Natural killer cell (primary cell): Measurements from ENCODE around the gene CLDN22. TPM values are rescaled to one million over a fixed set of nuclear protein-coding genes. Genes with fewer than 3 reads are reported as not detected.

Source experiments
- ATAC-seq, 3 donors: fragments of 150-1000 bp in 2 of 3; fragments of 200-7000 bp in 1 of 3; cut with Tn5 transposase; 1 replicate in 1 of 3; 2 replicates in 2 of 3; pipeline ENCODE4 v1.10.0; 2021; ENCODE audit warnings: mild to moderate bottlenecking in 2 of 3, moderate library complexity in 2 of 3
- DNase-seq, 2 donors: peaks; one replicate each; pipeline versions ENCODE4 v3.0.0 to v3.0.0-alpha.2; 2013 to 2021; ENCODE audit warnings: mixed read lengths in 1 of 2
- H3K27ac ChIP-seq: one replicate; pipeline ENCODE4 v1.5.1; 2013; ENCODE audit warnings: mild to moderate bottlenecking, low read length
- H3K27me3 ChIP-seq: one replicate; pipeline ENCODE4 v1.6.1; 2013; ENCODE audit warnings: low read length; ENCODE audit not compliant: control insufficient read depth, insufficient read depth
- H3K36me3 ChIP-seq: one replicate; pipeline ENCODE4 v1.6.1; 2013; ENCODE audit warnings: low read length; ENCODE audit not compliant: control insufficient read depth, insufficient read depth
- H3K4me1 ChIP-seq: one replicate; pipeline ENCODE4 v1.6.1; 2013; ENCODE audit warnings: low read length; ENCODE audit not compliant: control insufficient read depth, insufficient read depth
- H3K4me3 ChIP-seq: one replicate; pipeline ENCODE4 v1.5.1; 2013; ENCODE audit warnings: low read length
- H3K9me3 ChIP-seq: one replicate; pipeline ENCODE4 v1.6.1; 2013; ENCODE audit warnings: low read length; ENCODE audit not compliant: control insufficient read depth, insufficient read depth
- H3K27ac Mint-ChIP-seq, 2 donors: one replicate each; pipeline ENCODE4 v1.8.0; 2022; ENCODE audit warnings: mild to moderate bottlenecking in 2 of 2, mixed read lengths in 2 of 2, moderate library complexity in 1 of 2
- H3K27me3 Mint-ChIP-seq, 2 donors: one replicate each; pipeline ENCODE4 v1.8.0; 2022; ENCODE audit warnings: low read depth in 2 of 2, mixed read lengths in 2 of 2
- H3K36me3 Mint-ChIP-seq: one replicate; pipeline ENCODE4 v1.8.0; 2022; ENCODE audit warnings: mixed read lengths
- H3K4me1 Mint-ChIP-seq, 2 donors: one replicate each; pipeline ENCODE4 v1.8.0; 2022; ENCODE audit warnings: mixed read lengths in 2 of 2
- H3K4me3 Mint-ChIP-seq: one replicate; pipeline ENCODE4 v1.8.0; 2022; ENCODE audit warnings: mild to moderate bottlenecking, moderate library complexity, mixed read lengths
- H3K9me3 Mint-ChIP-seq, 2 donors: one replicate each; pipeline ENCODE4 v1.8.0; 2022; ENCODE audit warnings: mixed read lengths in 2 of 2
- WGBS: methylation state at CpG from one replicate; pipeline ENCODE4 v1.1.7; 2013; ENCODE audit warnings: missing lambda C conversion rate; ENCODE audit not compliant: insufficient coverage; 5-methylcytosine and 5-hydroxymethylcytosine counted together
- intact Hi-C: fragments of 100-400 bp; cut with micrococcal nuclease; formaldehyde crosslinking; loops from one replicate; pipeline ENCODE4 v1.14.2; 2022
- total RNA-seq, 4 donors: library from RNA; stranded (reverse); fragments of 120-200 nt in 1 of 4; gene quantifications; one replicate each; pipeline versions ENCODE4 v1.2.3 to v1.2.4, GENCODE V29; 2013 to 2022
- TF ChIP-seq, protein P1 (sequence below): fragments of 200-600 bp; IDR thresholded peaks from one replicate; pipeline ENCODE4 v1.8.0; 2022; ENCODE audit warnings: antibody characterized with exemption

The CLDN22 gene
- total RNA-seq, 3 donors from 2014 or later (not counting 1 experiment from before 2014, with no cell fraction given), result 0.25 to 0.60 TPM; not detected in 1

DNA sequence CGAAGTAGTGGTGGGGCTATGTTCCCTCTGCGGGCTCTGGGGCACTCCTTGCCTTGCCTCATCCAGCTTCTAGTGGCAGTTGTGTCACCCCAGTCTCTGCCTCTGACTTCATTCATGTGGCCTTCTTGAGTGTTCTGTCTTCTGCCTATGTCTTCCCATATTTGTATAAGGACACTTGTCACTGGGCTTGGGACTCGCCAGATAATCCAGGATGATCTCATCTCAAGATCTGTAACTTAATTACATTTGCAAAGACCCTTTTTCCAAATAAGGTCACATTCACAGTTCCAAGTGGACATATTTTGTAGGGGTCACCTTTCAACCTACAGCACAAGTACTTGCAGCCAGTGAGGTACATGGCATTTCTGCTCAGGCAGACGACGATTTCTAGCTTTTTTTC lies 32.5 kb upstream of the CLDN22 start:
- Histone ChIP-seq H3K4me3 (no peak overlapping the region), H3K4me1 (no peaks in the 10 kb centered on the region), H3K36me3 (no peaks in the 10 kb centered on the region), H3K27ac (no peak overlapping the region), H3K27me3 (peaks cover 1% of the 10 kb centered on the region), H3K9me3 (no peaks in the 10 kb centered on the region)
- Mint-ChIP-seq H3K9me3 (no peaks in the 10 kb centered on the region), H3K27me3 (peaks cover 15 to 21% of the 10 kb centered on the region in 2 donors), H3K27ac (no peak overlapping the region), H3K4me1 (no peaks in the 10 kb centered on the region), H3K4me3 (no peak overlapping the region), H3K36me3 (no peaks in the 10 kb centered on the region)
- TF ChIP-seq, protein P1, sequence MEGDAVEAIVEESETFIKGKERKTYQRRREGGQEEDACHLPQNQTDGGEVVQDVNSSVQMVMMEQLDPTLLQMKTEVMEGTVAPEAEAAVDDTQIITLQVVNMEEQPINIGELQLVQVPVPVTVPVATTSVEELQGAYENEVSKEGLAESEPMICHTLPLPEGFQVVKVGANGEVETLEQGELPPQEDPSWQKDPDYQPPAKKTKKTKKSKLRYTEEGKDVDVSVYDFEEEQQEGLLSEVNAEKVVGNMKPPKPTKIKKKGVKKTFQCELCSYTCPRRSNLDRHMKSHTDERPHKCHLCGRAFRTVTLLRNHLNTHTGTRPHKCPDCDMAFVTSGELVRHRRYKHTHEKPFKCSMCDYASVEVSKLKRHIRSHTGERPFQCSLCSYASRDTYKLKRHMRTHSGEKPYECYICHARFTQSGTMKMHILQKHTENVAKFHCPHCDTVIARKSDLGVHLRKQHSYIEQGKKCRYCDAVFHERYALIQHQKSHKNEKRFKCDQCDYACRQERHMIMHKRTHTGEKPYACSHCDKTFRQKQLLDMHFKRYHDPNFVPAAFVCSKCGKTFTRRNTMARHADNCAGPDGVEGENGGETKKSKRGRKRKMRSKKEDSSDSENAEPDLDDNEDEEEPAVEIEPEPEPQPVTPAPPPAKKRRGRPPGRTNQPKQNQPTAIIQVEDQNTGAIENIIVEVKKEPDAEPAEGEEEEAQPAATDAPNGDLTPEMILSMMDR, result no peak
- intact Hi-C loops, result no loop called here
- ATAC-seq, result no peak
- DNase-seq, result no peak
- WGBS, result 83% methylated on average over 3 of the region's 5 CpGs

DNA sequence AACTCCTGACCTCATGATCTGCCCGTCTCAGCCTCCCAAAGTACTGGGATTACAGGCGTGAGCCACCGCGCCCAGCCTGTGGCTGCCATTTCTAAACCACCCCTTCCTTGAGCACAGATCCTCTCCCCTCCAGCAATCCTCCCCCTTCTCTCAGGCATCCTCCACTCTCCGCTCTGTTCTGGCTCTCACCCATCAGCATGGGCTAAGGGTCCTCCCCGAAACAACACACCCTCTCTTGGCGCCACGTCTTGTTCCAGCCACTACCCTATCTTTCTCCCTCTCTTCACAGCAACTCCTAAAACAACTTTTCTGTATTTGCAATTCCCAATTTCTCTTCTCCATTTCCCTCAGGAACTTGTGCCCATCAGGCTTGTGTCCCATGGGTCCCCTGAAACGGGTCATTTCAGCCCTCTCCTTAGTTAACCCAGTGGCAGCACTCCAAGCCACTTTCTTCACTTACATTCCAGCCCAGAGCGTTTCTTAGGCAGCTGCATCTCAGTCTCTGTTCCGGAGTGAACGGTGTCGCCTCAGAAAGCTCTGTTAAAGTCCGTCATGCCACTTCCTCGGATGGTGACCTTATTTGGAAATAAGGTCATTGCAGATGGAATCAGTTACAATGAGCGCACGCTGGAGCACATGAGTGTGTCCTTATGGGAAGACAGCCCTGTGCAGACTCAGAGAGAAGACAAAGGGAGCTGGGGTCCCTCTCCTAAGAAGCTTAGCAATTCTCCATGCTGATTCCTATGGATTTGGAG lies 30.4 kb upstream of the CLDN22 start:
- Mint-ChIP-seq H3K27me3 (peaks cover 9 to 18% of the 10 kb centered on the region in 2 donors), H3K27ac (no peak overlapping the region), H3K4me1 (no peaks in the 10 kb centered on the region), H3K36me3 (no peaks in the 10 kb centered on the region), H3K9me3 (no peaks in the 10 kb centered on the region), H3K4me3 (no peak overlapping the region)
- H3K4me3 ChIP-seq, result no peak overlapping the region
- H3K4me1 ChIP-seq, result no peaks in the 10 kb centered on the region
- no peak for ATAC-seq
- no peaks in the 10 kb centered on the region for H3K36me3 ChIP-seq
- WGBS, result 91% methylated on average over 17 of the region's 17 CpGs
- H3K27ac ChIP-seq, result no peak overlapping the region
- intact Hi-C loops, result no loop called here
- no peaks in the 10 kb centered on the region for H3K9me3 ChIP-seq
- no peak for DNase-seq
- peaks cover 3% of the 10 kb centered on the region for H3K27me3 ChIP-seq
- TF ChIP-seq, protein P1, result no peak

DNA sequence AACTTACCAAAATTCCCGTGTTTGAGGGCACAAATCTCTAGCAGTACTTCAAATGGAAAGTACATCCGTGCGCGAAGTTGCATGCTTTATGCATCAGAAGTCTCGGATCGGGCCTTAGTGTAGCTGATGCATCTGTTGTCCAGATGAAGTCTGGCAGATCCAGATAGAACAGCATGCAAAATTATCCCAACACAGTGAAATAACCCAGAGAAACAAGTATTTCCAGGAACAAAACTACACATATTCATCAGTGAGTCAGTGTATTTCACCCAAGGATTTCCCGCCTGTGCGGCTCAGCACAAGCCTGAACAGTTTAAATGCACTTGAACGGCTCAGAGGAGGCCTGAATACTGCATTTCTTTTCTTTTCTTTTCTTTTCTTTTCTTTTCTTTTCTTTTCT lies 29.6 kb upstream of the CLDN22 start:
- DNase-seq (no peak), ATAC-seq (no peak)
- H3K9me3 Mint-ChIP-seq, result no peaks in the 10 kb centered on the region
- no peaks in the 10 kb centered on the region for H3K36me3 Mint-ChIP-seq
- intact Hi-C loops, result no loop called here
- Histone ChIP-seq H3K4me1 (no peaks in the 10 kb centered on the region), H3K36me3 (no peaks in the 10 kb centered on the region), H3K27me3 (peaks cover 3% of the 10 kb centered on the region), H3K27ac (no peak overlapping the region), H3K4me3 (no peak overlapping the region), H3K9me3 (no peaks in the 10 kb centered on the region)
- peaks cover 9 to 19% of the 10 kb centered on the region in 2 donors for H3K27me3 Mint-ChIP-seq
- no peak overlapping the region for H3K4me3 Mint-ChIP-seq
- TF ChIP-seq, protein P1, result no peak
- 93% methylated on average over 9 of the region's 9 CpGs for WGBS
- H3K4me1 Mint-ChIP-seq, result no peaks in the 10 kb centered on the region
- no peak overlapping the region for H3K27ac Mint-ChIP-seq
